Measurements from ENCODE around the gene MCTP2.

DNA sequence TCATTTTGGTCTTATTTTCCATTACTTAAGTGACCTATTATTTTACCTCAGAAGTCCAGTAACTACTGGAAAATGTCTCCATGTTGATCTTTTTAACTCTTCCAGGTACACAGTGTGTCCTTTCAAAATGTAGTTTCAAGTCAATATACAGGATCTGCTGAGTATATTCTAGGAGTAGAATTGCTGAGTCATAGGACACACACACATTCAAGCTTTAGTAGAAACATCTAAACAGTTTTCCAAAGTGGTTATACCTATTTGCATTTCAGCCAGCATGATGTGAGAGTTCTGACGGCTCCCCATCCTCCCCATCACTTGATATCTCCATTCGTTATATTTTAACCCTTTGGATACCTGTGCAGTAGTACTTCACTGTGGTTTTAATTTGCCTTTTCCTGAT is 271.9 kb downstream of the MCTP2 start:
- TF ChIP-seq, protein P1, sequence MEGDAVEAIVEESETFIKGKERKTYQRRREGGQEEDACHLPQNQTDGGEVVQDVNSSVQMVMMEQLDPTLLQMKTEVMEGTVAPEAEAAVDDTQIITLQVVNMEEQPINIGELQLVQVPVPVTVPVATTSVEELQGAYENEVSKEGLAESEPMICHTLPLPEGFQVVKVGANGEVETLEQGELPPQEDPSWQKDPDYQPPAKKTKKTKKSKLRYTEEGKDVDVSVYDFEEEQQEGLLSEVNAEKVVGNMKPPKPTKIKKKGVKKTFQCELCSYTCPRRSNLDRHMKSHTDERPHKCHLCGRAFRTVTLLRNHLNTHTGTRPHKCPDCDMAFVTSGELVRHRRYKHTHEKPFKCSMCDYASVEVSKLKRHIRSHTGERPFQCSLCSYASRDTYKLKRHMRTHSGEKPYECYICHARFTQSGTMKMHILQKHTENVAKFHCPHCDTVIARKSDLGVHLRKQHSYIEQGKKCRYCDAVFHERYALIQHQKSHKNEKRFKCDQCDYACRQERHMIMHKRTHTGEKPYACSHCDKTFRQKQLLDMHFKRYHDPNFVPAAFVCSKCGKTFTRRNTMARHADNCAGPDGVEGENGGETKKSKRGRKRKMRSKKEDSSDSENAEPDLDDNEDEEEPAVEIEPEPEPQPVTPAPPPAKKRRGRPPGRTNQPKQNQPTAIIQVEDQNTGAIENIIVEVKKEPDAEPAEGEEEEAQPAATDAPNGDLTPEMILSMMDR (IDR thresholded peaks at IDR 0.05): no peak
- no peak for TF ChIP-seq POLR2A (IDR thresholded peaks at IDR 0.05)
